PFSK-1 (cell line): ENCODE results near the gene RABIF.
A peak's percentile ranks its signal among the peaks of the same experiment; 100 is the strongest.

Source experiments
- FOXP2 ChIP-seq: optimal IDR thresholded peaks from 2 replicates; pipeline ENCODE3; 2011; ENCODE audit warnings: borderline replicate concordance, control low read depth, inconsistent platforms; ENCODE audit not compliant: insufficient read depth; ENCODE audit errors: extremely low read length, extremely low read depth
- POLR2AphosphoS5 ChIP-seq: IDR thresholded peaks from 2 replicates; pipeline ENCODE4 v1.6.1; 2012; ENCODE audit warnings: low read depth, mild to moderate bottlenecking, control low read depth, low read length, moderate library complexity
- REST ChIP-seq, 2 experiments: IDR thresholded peaks; 2 replicates each; pipeline versions ENCODE4 v1.6.1 to v1.8.0; 2011 to 2012; ENCODE audit warnings: low read depth in 2 of 2, low read length in 2 of 2, control low read depth in 1 of 2, inconsistent platforms in 1 of 2, mild to moderate bottlenecking in 1 of 2, moderate library complexity in 1 of 2; ENCODE audit not compliant: insufficient read depth in 1 of 2
- SIN3A ChIP-seq: IDR thresholded peaks from 2 replicates; pipeline ENCODE4 v1.6.1; 2012; ENCODE audit warnings: mild to moderate bottlenecking, low read length, moderate library complexity, borderline replicate concordance; ENCODE audit not compliant: insufficient read depth
- TAF1 ChIP-seq: IDR thresholded peaks from 2 replicates; pipeline ENCODE4 v1.6.1; 2012; ENCODE audit warnings: low read length, control low read depth, borderline replicate concordance; ENCODE audit not compliant: insufficient read depth

The RABIF gene

GRCh38 chr1:202932476-202932875 lies 43.5 kb upstream of the RABIF start:
- no peak for TF ChIP-seq FOXP2
- TF ChIP-seq TAF1: no peak
- TF ChIP-seq REST (IDR thresholded peaks at IDR 0.05; ENCODE audit: insufficient read depth in 1 of 2, low read depth in 2 of 2, low read length in 2 of 2): no peak
- no peak for TF ChIP-seq POLR2AphosphoS5
- TF ChIP-seq SIN3A: no peak

GRCh38 chr1:202926581-202927491 lies 37.9 kb upstream of the RABIF start, which contains the start of gene KLHL12:
KLHL12 (minus strand) TSS chr1:202927234; CDS start chr1:202925162, 2,072 bp downstream.
- peak; percentile 97 for TF ChIP-seq POLR2AphosphoS5
- TF ChIP-seq REST (IDR thresholded peaks at IDR 0.05; ENCODE audit: insufficient read depth in 1 of 2, low read depth in 2 of 2, low read length in 2 of 2): peak in 1 of 2 experiments; percentile 27; a peak in 1 of 4 replicates
- TF ChIP-seq SIN3A: peak; percentile 58; the same call in 1 of the 2 replicates
- TF ChIP-seq TAF1: peak; percentile 79; the same call in 1 of the 2 replicates
- TF ChIP-seq FOXP2: peak; percentile 89

- TF ChIP-seq TAF1 (no peak), SIN3A (no peak), POLR2AphosphoS5 (no peak), REST (IDR thresholded peaks at IDR 0.05; ENCODE audit: insufficient read depth in 1 of 2, low read depth in 2 of 2, low read length in 2 of 2) (no peak), FOXP2 (no peak)
Observed at GRCh38 chr1:202923533-202923932, 34.6 kb upstream of the RABIF start.

- TF ChIP-seq REST (IDR thresholded peaks at IDR 0.05; ENCODE audit: insufficient read depth in 1 of 2, low read depth in 2 of 2, low read length in 2 of 2) (no peak), FOXP2 (no peak), TAF1 (no peak), POLR2AphosphoS5 (no peak), SIN3A (no peak)
Observed at GRCh38 chr1:202919615-202920014, 30.7 kb upstream of the RABIF start.

- TF ChIP-seq SIN3A: no peak
- no peak for TF ChIP-seq TAF1
- TF ChIP-seq FOXP2: no peak
- TF ChIP-seq POLR2AphosphoS5: no peak
- no peak for TF ChIP-seq REST (IDR thresholded peaks at IDR 0.05; ENCODE audit: insufficient read depth in 1 of 2, low read depth in 2 of 2, low read length in 2 of 2)
Observed at GRCh38 chr1:202915146-202915545, 26.2 kb upstream of the RABIF start.
